ENCODE results near the gene STAB1.

DNA sequence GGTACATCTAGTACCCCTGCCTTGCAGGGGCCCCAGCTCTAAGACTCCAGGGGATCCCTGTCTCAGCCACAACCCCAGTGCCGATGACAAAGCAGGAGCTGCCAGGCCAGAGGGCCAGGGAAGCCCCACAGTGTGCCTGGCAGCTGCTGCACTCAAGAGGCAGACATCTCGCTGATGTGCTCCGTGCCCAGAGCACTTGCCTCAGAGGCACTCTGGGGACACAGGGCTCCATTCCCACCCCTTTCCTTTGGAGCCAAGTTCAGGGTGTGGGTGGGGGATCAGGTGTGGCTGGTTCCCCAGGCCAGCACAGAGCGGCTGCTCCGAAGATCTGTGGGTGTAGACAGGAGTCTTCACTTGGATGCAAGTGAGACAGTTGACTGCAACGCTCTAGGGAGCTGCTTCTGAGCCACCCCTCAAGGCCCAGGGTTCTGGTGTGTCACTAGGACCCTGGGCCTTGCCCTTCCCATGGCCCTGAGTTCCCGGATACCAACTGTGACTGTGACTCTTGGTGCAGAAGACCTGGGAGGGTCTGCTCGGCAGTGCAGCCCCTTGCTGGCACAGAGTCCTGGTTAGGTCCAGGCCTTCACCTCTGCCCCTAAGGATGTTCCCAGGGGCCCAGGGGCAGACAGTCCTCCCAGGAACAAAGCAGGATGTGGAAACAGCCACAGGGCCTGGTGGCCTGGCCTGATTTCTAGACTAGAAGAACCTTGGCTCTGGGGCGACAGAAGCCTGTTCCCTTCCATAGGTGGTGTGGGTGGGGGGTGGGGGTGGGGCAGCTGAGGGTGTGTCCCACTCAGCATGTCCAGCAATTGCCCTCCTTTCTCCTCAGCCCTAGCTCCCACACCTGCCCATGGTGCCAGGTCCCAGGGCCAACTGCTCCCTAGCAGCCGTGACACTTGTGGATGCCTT lies 36.0 kb downstream of the STAB1 start:
- TF ChIP-seq CTCF (IDR thresholded peaks at IDR 0.05) (no peak), POLR2A (IDR thresholded peaks at IDR 0.05) (peak in 1 of 2 donors; percentile 12)
